SH-SY5Y (cell line): ENCODE data around the gene SNED1.

ENCODE experiments used
- GATA2 ChIP-seq: IDR thresholded peaks from 2 replicates; pipeline ENCODE4 v1.6.1; 2011; ENCODE audit warnings: mild to moderate bottlenecking, low read depth, low read length
- GATA3 ChIP-seq: IDR thresholded peaks from 2 replicates; pipeline ENCODE4 v1.6.1; 2011; ENCODE audit warnings: low read depth, mild to moderate bottlenecking, low read length, moderate library complexity

GRCh38 chr2:241066171-241066892 is 67.9 kb downstream of the SNED1 start:
- TF ChIP-seq GATA2, result no peak
- TF ChIP-seq GATA3, result no peak
